IMR-90 (cell line): ENCODE data around the gene INMT. TPM values are rescaled to one million over a fixed set of nuclear protein-coding genes. Genes with fewer than 3 reads are reported as not detected.

Experiments used
- ATAC-seq: fragments of 200-7000 bp; cut with Tn5 transposase; 2 replicates; pipeline ENCODE4 v1.9.1; 2020; ENCODE audit warnings: low read depth, mild to moderate bottlenecking, moderate library complexity
- BruUV-seq: library from RNA; stranded (reverse); fragments of 400-500 nt; replicated peaks from 2 replicates; lab custom pipeline; 2021; lab: Mats Ljungman, UMichigan
- CTCF ChIA-PET: fragments of 300-600 bp; formaldehyde crosslinking; extraction: SDS; loops from one replicate; lab custom pipeline; 2021; ENCODE audit warnings: antibody characterized with exemption; lab: Yijun Ruan, JAX
- POLR2A ChIA-PET: fragments of 300-600 bp; sonication (Branson Sonifier 250); formaldehyde crosslinking; loops from one replicate; lab custom pipeline; 2022; ENCODE audit warnings: antibody characterized with exemption; ENCODE audit not compliant: unreplicated experiment; lab: Charles Lee
- DNase-seq: peaks from one replicate; pipeline ENCODE4 v3.0.0; 2013
- H2AFZ ChIP-seq: replicated peaks from 2 replicates; pipeline ENCODE3; 2013; ENCODE audit warnings: low read length, mild to moderate bottlenecking; ENCODE audit not compliant: poor library complexity
- H2AK5ac ChIP-seq: 2 replicates; pipeline ENCODE4 v1.6.1; 2013; ENCODE audit warnings: low read depth, low read length, inconsistent platforms
- H2AK9ac ChIP-seq: replicated peaks from 2 replicates; pipeline ENCODE3; 2013; ENCODE audit warnings: mild to moderate bottlenecking, low read depth, low read length, moderate library complexity; ENCODE audit not compliant: poor library complexity
- H2BK120ac ChIP-seq: 2 replicates; pipeline ENCODE4 v1.6.1; 2013; ENCODE audit warnings: low read depth, low read length, inconsistent platforms
- H2BK15ac ChIP-seq: 3 replicates; pipeline ENCODE4 v1.6.1; 2013; ENCODE audit warnings: low read depth, low read length, inconsistent platforms
- H2BK20ac ChIP-seq: 2 replicates; pipeline ENCODE4 v1.6.1; 2013; ENCODE audit warnings: low read depth, mild to moderate bottlenecking, inconsistent platforms, low read length, moderate library complexity
- H2BK5ac ChIP-seq: 2 replicates; pipeline ENCODE4 v1.6.1; 2013; ENCODE audit warnings: mild to moderate bottlenecking, low read depth, low read length, inconsistent platforms; ENCODE audit not compliant: poor library complexity, severe bottlenecking
- H3K14ac ChIP-seq: replicated peaks from 2 replicates; pipeline ENCODE4 v1.6.1; 2013; ENCODE audit warnings: low read depth, low read length, inconsistent platforms
- H3K18ac ChIP-seq: 2 replicates; pipeline ENCODE4 v1.6.1; 2013; ENCODE audit warnings: low read depth, low read length, control low read depth
- H3K23ac ChIP-seq: 2 replicates; pipeline ENCODE4 v1.6.1; 2013; ENCODE audit warnings: low read depth, low read length, inconsistent platforms
- H3K27ac ChIP-seq: 2 replicates; pipeline ENCODE4 v1.5.1; 2013; ENCODE audit warnings: mild to moderate bottlenecking, control low read depth, low read length; ENCODE audit not compliant: insufficient read depth
- H3K27me3 ChIP-seq: 2 replicates; pipeline ENCODE4 v1.6.1; 2013; ENCODE audit warnings: low read length; ENCODE audit not compliant: control insufficient read depth, insufficient read depth
- H3K36me3 ChIP-seq: 2 replicates; pipeline ENCODE4 v1.6.1; 2013; ENCODE audit warnings: low read length, mixed read lengths; ENCODE audit not compliant: control insufficient read depth, insufficient read depth
- H3K4ac ChIP-seq: 2 replicates; pipeline ENCODE4 v1.6.1; 2013; ENCODE audit warnings: low read depth, low read length, inconsistent platforms
- H3K4me1 ChIP-seq: 2 replicates; pipeline ENCODE4 v1.6.1; 2013; ENCODE audit warnings: low read length, mixed read lengths; ENCODE audit not compliant: control insufficient read depth, insufficient read depth
- H3K4me2 ChIP-seq: 2 replicates; pipeline ENCODE4 v1.6.1; 2013; ENCODE audit warnings: low read depth, mild to moderate bottlenecking, control low read depth, low read length, moderate library complexity
- H3K4me3 ChIP-seq: 2 replicates; pipeline ENCODE4 v1.5.1; 2013; ENCODE audit warnings: low read depth, mild to moderate bottlenecking, control low read depth, low read length, moderate library complexity; ENCODE audit not compliant: insufficient read depth
- H3K56ac ChIP-seq: 2 replicates; pipeline ENCODE4 v1.6.1; 2013; ENCODE audit warnings: low read length, inconsistent platforms; ENCODE audit not compliant: insufficient read depth; ENCODE audit errors: extremely low read depth
- H3K79me1 ChIP-seq, 2 experiments: 2 replicates each; pipeline ENCODE4 v1.6.1; 2013; ENCODE audit warnings: low read length in 2 of 2, inconsistent platforms in 1 of 2, low read depth in 1 of 2
- H3K9ac ChIP-seq: 2 replicates; pipeline ENCODE4 v1.6.1; 2013; ENCODE audit warnings: low read depth, low read length, control low read depth
- H3K9me1 ChIP-seq: 2 replicates; pipeline ENCODE4 v1.6.1; 2013; ENCODE audit warnings: low read length, inconsistent platforms; ENCODE audit not compliant: insufficient read depth
- H3K9me3 ChIP-seq: 2 replicates; pipeline ENCODE4 v1.6.1; 2013; ENCODE audit warnings: low read length; ENCODE audit not compliant: control insufficient read depth, insufficient read depth
- H4K20me1 ChIP-seq: 2 replicates; pipeline ENCODE4 v1.6.1; 2013; ENCODE audit warnings: low read length, inconsistent platforms; ENCODE audit not compliant: insufficient read depth
- H4K5ac ChIP-seq: 2 replicates; pipeline ENCODE4 v1.6.1; 2013; ENCODE audit warnings: mild to moderate bottlenecking, low read depth, low read length, control low read depth
- H4K8ac ChIP-seq, 2 experiments: 2 replicates each; pipeline ENCODE4 v1.6.1; 2013; ENCODE audit warnings: low read depth in 2 of 2, low read length in 2 of 2, control low read depth in 1 of 2, inconsistent platforms in 1 of 2
- H4K91ac ChIP-seq: 2 replicates; pipeline ENCODE4 v1.6.1; 2013; ENCODE audit warnings: low read depth, low read length, inconsistent platforms; ENCODE audit not compliant: insufficient read depth
- BHLHE40 ChIP-seq: fragments of 150-350 bp; IDR thresholded peaks from 2 replicates; pipeline ENCODE4 v1.6.1; 2016; ENCODE audit warnings: mild to moderate bottlenecking, low read depth, low read length
- CEBPB ChIP-seq: IDR thresholded peaks from 2 replicates; pipeline ENCODE4 v1.6.1; 2012; ENCODE audit warnings: low read depth, low read length, improper control_type of control experiment
- CHD1 ChIP-seq: IDR thresholded peaks from 2 replicates; pipeline ENCODE4 v1.6.1; 2012; ENCODE audit warnings: low read depth, low read length, improper control_type of control experiment
- CTCF ChIP-seq: conservative IDR thresholded peaks from 2 replicates; pipeline ENCODE4 v1.5.1; 2012; ENCODE audit warnings: mild to moderate bottlenecking, low read depth, low read length, improper control_type of control experiment
- MAZ ChIP-seq: IDR thresholded peaks from 2 replicates; pipeline ENCODE4 v1.6.1; 2012; ENCODE audit warnings: low read depth, mild to moderate bottlenecking, low read length, improper control_type of control experiment, moderate library complexity, borderline replicate concordance
- POLR2A ChIP-seq: IDR thresholded peaks from 2 replicates; pipeline ENCODE4 v1.6.1; 2012; ENCODE audit warnings: mild to moderate bottlenecking, low read depth, low read length
- RAD21 ChIP-seq: IDR thresholded peaks from 2 replicates; pipeline ENCODE4 v1.6.1; 2012; ENCODE audit warnings: low read length, improper control_type of control experiment
- SMC3 ChIP-seq: fragments of 150-350 bp; IDR thresholded peaks from 2 replicates; pipeline ENCODE4 v1.6.1; 2016; ENCODE audit warnings: low read depth, mild to moderate bottlenecking, antibody characterized with exemption, low read length, moderate library complexity
- USF2 ChIP-seq: fragments of 150-350 bp; IDR thresholded peaks from 2 replicates; pipeline ENCODE4 v1.6.1; 2017; ENCODE audit warnings: mild to moderate bottlenecking, antibody characterized with exemption, low read length, low read depth
- WGBS, 2 experiments: methylation state at CpG; one replicate each; pipeline versions ENCODE4 v1.1.5 to v1.1.7; 2013; ENCODE audit warnings: missing lambda C conversion rate in 2 of 2; ENCODE audit not compliant: insufficient read length in 1 of 2; ENCODE audit errors: extremely low coverage in 2 of 2; 5-methylcytosine and 5-hydroxymethylcytosine counted together
- dilution Hi-C: fragments of 300-500 bp; cut with HindIII; formaldehyde crosslinking; loops from one replicate; pipeline ENCODE4 v1.14.3; 2018; ENCODE audit warnings: low sequenced_read_pairs; ENCODE audit not compliant: unreplicated experiment
- in situ Hi-C: fragments of 300-500 bp; cut with MboI; formaldehyde crosslinking; loops from 3 replicates; pipeline ENCODE4 v1.14.3; 2019; ENCODE audit warnings: low sequenced_read_pairs, inconsistent platforms, mixed read lengths
- intact Hi-C: fragments of 100-400 bp; cut with micrococcal nuclease; formaldehyde crosslinking; loops from 2 replicates; pipeline ENCODE4 v1.10.0; 2022
- polyA plus RNA-seq, 3 experiments: library from polyadenylated mRNA; depleted of rRNA; stranded (reverse); fragments of >200 nt; gene quantifications; 2 replicates each; pipeline ENCODE4 v1.2.3, GENCODE V29; 2012; ENCODE audit warnings: low replicate concordance in 1 of 3
- total RNA-seq: library from RNA; depleted of rRNA; stranded (reverse); fragments of >200 nt; gene quantifications from 2 replicates; pipeline ENCODE4 v1.2.3, GENCODE V29; 2012

The INMT gene
- total and polyA plus RNA-seq, 2 of the 4 experiments (the other 2 are of a cell fraction) = 0.39 to 2.2 TPM

- POLR2A ChIA-PET = no interaction called here
- BruUV-seq = no TSS peak
- WGBS, 2 experiments = 17% methylated on average over 1 of the region's 4 CpGs; no CpG with 5 or more reads in 1 of the 2 experiments
- DNase-seq (no peak), ATAC-seq (no peak)
- H3K27me3 ChIP-seq = peaks cover 33% of the 10 kb centered on the region
- H3K4ac ChIP-seq = no peak overlapping the region
- H3K9me1 ChIP-seq = no peaks in the 10 kb centered on the region
- H4K8ac ChIP-seq = no peak overlapping the region
- no peak overlapping the region for H3K56ac ChIP-seq
- no peaks in the 10 kb centered on the region for H3K4me1 ChIP-seq
- no peaks in the 10 kb centered on the region for H3K9me3 ChIP-seq
- TF ChIP-seq RAD21 (no peak), CEBPB (no peak), BHLHE40 (no peak), CTCF (no peak), CHD1 (no peak), USF2 (no peak), MAZ (no peak), SMC3 (no peak), POLR2A (no peak)
- no peak overlapping the region for H4K91ac ChIP-seq
- no peak overlapping the region for H3K27ac ChIP-seq
- no peak overlapping the region for H2BK5ac ChIP-seq
- dilution Hi-C loops = no loop called here
- no peak overlapping the region for H2BK15ac ChIP-seq
- no peaks in the 10 kb centered on the region for H4K20me1 ChIP-seq
- no peak overlapping the region for H2BK20ac ChIP-seq
- no peak overlapping the region for H3K23ac ChIP-seq
- no peaks in the 10 kb centered on the region for H3K79me1 ChIP-seq
- no peak overlapping the region for H3K9ac ChIP-seq
- H2AFZ ChIP-seq = no peak overlapping the region
- in situ Hi-C loops = no loop called here
- CTCF ChIA-PET = interaction anchor here (0.6 kb wide), 1 partner anchor 29 kb away, joined by 4 read pairs; no protein-coding TSS in a partner anchor
- no peak overlapping the region for H3K18ac ChIP-seq
- H3K36me3 ChIP-seq = no peaks in the 10 kb centered on the region
- no peak overlapping the region for H2BK120ac ChIP-seq
- no peak overlapping the region for H2AK9ac ChIP-seq
- H4K5ac ChIP-seq = no peak overlapping the region
- H3K4me3 ChIP-seq = no peak overlapping the region
- H3K14ac ChIP-seq = no peak overlapping the region
- no peak overlapping the region for H3K4me2 ChIP-seq
- intact Hi-C loops = no loop called here
- H2AK5ac ChIP-seq = no peak overlapping the region
These were observed 43.5 kb upstream of the INMT start for GRCh38 chr7:30708412-30708811.
